ENCODE data around the gene SDHC.

DNA sequence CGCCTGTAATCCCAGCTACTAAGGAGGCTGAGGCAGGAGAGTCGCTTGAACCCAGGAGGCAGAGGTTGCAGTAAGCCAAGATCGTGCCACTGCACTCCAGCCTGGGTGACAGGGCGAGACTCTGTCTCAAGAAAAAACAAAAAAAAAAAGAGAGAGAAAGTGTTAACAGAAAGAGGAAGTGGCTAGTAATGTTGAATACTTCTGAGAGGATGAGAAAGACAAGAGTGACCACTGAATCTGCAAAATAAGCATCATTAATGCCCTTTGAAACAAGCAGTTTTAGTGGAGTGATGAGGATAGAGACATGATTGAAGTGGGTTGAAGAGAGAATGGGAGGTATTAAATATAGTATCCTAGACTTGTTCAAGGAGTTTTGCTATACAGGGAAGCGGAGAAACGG is 16.1 kb upstream of the SDHC start:
- TF ChIP-seq, protein P1, sequence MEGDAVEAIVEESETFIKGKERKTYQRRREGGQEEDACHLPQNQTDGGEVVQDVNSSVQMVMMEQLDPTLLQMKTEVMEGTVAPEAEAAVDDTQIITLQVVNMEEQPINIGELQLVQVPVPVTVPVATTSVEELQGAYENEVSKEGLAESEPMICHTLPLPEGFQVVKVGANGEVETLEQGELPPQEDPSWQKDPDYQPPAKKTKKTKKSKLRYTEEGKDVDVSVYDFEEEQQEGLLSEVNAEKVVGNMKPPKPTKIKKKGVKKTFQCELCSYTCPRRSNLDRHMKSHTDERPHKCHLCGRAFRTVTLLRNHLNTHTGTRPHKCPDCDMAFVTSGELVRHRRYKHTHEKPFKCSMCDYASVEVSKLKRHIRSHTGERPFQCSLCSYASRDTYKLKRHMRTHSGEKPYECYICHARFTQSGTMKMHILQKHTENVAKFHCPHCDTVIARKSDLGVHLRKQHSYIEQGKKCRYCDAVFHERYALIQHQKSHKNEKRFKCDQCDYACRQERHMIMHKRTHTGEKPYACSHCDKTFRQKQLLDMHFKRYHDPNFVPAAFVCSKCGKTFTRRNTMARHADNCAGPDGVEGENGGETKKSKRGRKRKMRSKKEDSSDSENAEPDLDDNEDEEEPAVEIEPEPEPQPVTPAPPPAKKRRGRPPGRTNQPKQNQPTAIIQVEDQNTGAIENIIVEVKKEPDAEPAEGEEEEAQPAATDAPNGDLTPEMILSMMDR (conservative IDR thresholded peaks at IDR 0.05; ENCODE audit: low read length): no peak
- TF ChIP-seq EZH2phosphoT487 (IDR thresholded peaks at IDR 0.05; ENCODE audit: borderline replicate concordance): no peak
